ENCODE data around the gene C8G. TPM values are rescaled to one million over a fixed set of nuclear protein-coding genes. Genes with fewer than 3 reads are reported as not detected.

The C8G gene
- total and polyA plus RNA-seq, 9 of the 15 experiments (the other 6 are each of a cell fraction or from before 2014, with no cell fraction given): 0.35 to 5.9 (median 2.7) TPM; not detected in 2

GRCh38 chr9:136943291-136944211 lies 1.5 kb upstream of the C8G start:
- Histone ChIP-seq H4K20me1 (replicated peaks; ENCODE audit: control insufficient read depth, insufficient read depth, low read length) (no peaks in the 10 kb centered on the region), H3K9ac (ENCODE audit: insufficient read depth in 1 of 2, low read depth in 2 of 2, low read length in 2 of 2) (peak overlapping the region; percentile 90 to 98), H3K79me2 (ENCODE audit: control insufficient read depth, insufficient read depth, low read length) (peaks cover 26% of the 10 kb centered on the region), H3K27ac (ENCODE audit: extremely low read depth, low read depth, low read length) (peak overlapping the region; percentile 91), H3K9me1 (ENCODE audit: control insufficient read depth, insufficient read depth, low read length) (peaks cover 5% of the 10 kb centered on the region), H2AFZ (ENCODE audit: low read depth, low read length) (peak overlapping the region; percentile 81; the same call in 1 of the 2 replicates), H3K4me3 (peak overlapping the region; percentile 95), H3K27me3 (ENCODE audit: control insufficient read depth in 2 of 2, insufficient read depth in 2 of 2, low read length in 2 of 2) (no peaks in the 10 kb centered on the region), H3K4me2 (ENCODE audit: insufficient read depth, low read length) (peak overlapping the region; percentile 88), H3K4me1 (replicated peaks in 1 of 2; ENCODE audit: control insufficient read depth in 2 of 2, insufficient read depth in 2 of 2, low read length in 2 of 2) (peaks cover 24 to 89% of the 10 kb centered on the region in 2 experiments), H3K9me3 (replicated peaks; ENCODE audit: control insufficient read depth, insufficient read depth, low read depth, low read length) (no peaks in the 10 kb centered on the region), H3K36me3 (ENCODE audit: control insufficient read depth, insufficient read depth, low read length) (peaks cover 44% of the 10 kb centered on the region; the same call in 2 of the 3 replicates)
- ATAC-seq (peak; percentile 36), FAIRE-seq (no peak), DNase-seq (ENCODE audit: extremely low read depth in 1 of 4, low spot score in 3 of 4) (peak; percentile 50 to 74 (median 64))
- 17% methylated on average over 46 of the region's 61 CpGs for WGBS (ENCODE audit: insufficient coverage, low coverage, missing lambda C conversion rate)
- TSS peak; percentile 48 for BruUV-seq (replicated peaks)
- POLR2A ChIA-PET: interaction anchor here (0.6 to 1.2 kb wide), 6 partner anchors 13 to 105 kb away, joined by 3 to 4 read pairs (median 4); partner anchors contain the start of gene PAXX
- intact Hi-C loops (cut with micrococcal nuclease): loop anchor here (2.0 to 5.0 kb wide), 2 partner anchors 85 to 96 kb away; partner anchors contain the start of genes ABCA2 and PHPT1
- CTCF ChIA-PET (ENCODE audit: low intra/inter-chr PET ratio): no interaction called here
- in situ Hi-C loops (cut with MboI): no loop called here
- TF ChIP-seq HDAC1 (IDR thresholded peaks at IDR 0.05) (peak in 1 of 2 experiments; percentile 49; a peak in 1 of 4 replicates), PHB2 (IDR thresholded peaks at IDR 0.05; ENCODE audit: low read depth) (no peak), ARID4B (CRISPR knock-in tag; IDR thresholded peaks at IDR 0.05) (peak; percentile 53; the same call in 1 of the 2 replicates), ETV5 (CRISPR knock-in tag; IDR thresholded peaks at IDR 0.05; ENCODE audit: low read depth) (no peak), PCBP1 (IDR thresholded peaks at IDR 0.05; ENCODE audit: low read depth, low read length, poor library complexity, severe bottlenecking) (peak; percentile 32), CREB5 (CRISPR knock-in tag; IDR thresholded peaks at IDR 0.05) (no peak), RFX5 (IDR thresholded peaks at IDR 0.05; ENCODE audit: low read depth, low read length) (no peak), CHCHD3 (CRISPR knock-in tag; IDR thresholded peaks at IDR 0.05) (no peak), SRSF7 (optimal IDR thresholded peaks at IDR 0.05; ENCODE audit: low read depth, low read length) (no peak)
- TF ChIP-seq, protein P1, sequence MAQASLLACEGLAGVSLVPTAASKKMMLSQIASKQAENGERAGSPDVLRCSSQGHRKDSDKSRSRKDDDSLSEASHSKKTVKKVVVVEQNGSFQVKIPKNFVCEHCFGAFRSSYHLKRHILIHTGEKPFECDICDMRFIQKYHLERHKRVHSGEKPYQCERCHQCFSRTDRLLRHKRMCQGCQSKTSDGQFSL (CRISPR knock-in tag; IDR thresholded peaks at IDR 0.05): peak; percentile 63; the same call in 1 of the 2 replicates
- TF ChIP-seq, protein P1 (tag; IDR thresholded peaks at IDR 0.05): peak in 1 of 2 experiments; percentile 64; a peak in 1 of 4 replicates
